Activated CD4-positive, CD25-positive, alpha-beta regulatory T cell treated with anti-CD3 and anti-CD28 coated beads, Interleukin-2, amount 50 U/mL, for 72 hours (primary cell): ENCODE data around the gene HSBP1L1.

Experiments
- DNase-seq: peaks from one replicate; pipeline ENCODE4 v3.0.0; 2021

Gene HSBP1L1

GRCh38 chr18:79961527-79962291, 2.7 kb upstream of the HSBP1L1 start:
- DNase-seq, result no peak

- no peak for DNase-seq
Observed at GRCh38 chr18:79962311-79962710, 2.1 kb upstream of the HSBP1L1 start.

- DNase-seq, result no peak
Observed at GRCh38 chr18:79962835-79963657, 1.4 kb upstream of the HSBP1L1 start.

GRCh38 chr18:79963658-79964329, 649 bp upstream of the HSBP1L1 start:
- no peak for DNase-seq

GRCh38 chr18:79965119-79965902, 868 bp downstream of the HSBP1L1 start:
- DNase-seq, result no peak

GRCh38 chr18:79970419-79971133, 6.1 kb downstream of the HSBP1L1 start:
- DNase-seq, result no peak

GRCh38 chr18:79971211-79971952, 6.9 kb downstream of the HSBP1L1 start:
- no peak for DNase-seq

- no peak for DNase-seq
Observed at GRCh38 chr18:79971986-79972385, 7.5 kb downstream of the HSBP1L1 start.

GRCh38 chr18:79972720-79973119, 8.3 kb downstream of the HSBP1L1 start:
- no peak for DNase-seq

- no peak for DNase-seq
Observed at GRCh38 chr18:79973517-79973916, 9.1 kb downstream of the HSBP1L1 start.

GRCh38 chr18:79974025-79974654, 9.7 kb downstream of the HSBP1L1 start:
- DNase-seq, result no peak

GRCh38 chr18:79975043-79975442, 10.6 kb downstream of the HSBP1L1 start:
- DNase-seq, result no peak

GRCh38 chr18:79975985-79976680, 11.7 kb downstream of the HSBP1L1 start:
- no peak for DNase-seq

- DNase-seq, result no peak
Observed at GRCh38 chr18:79979843-79980242, 15.4 kb downstream of the HSBP1L1 start.

GRCh38 chr18:79980585-79980984, 16.1 kb downstream of the HSBP1L1 start:
- DNase-seq, result no peak

GRCh38 chr18:79982736-79983135, 18.3 kb downstream of the HSBP1L1 start:
- no peak for DNase-seq

- no peak for DNase-seq
Observed at GRCh38 chr18:79983253-79983652, 18.8 kb downstream of the HSBP1L1 start.

- DNase-seq, result no peak
Observed at GRCh38 chr18:79983793-79984192, 19.4 kb downstream of the HSBP1L1 start.

GRCh38 chr18:79985172-79985571, 20.7 kb downstream of the HSBP1L1 start:
- no peak for DNase-seq

GRCh38 chr18:79986726-79987125, 22.3 kb downstream of the HSBP1L1 start:
- no peak for DNase-seq
